ENCODE measurements around the gene IL1A. TPM values are rescaled to one million over a fixed set of nuclear protein-coding genes. Genes with fewer than 3 reads are reported as not detected.

The IL1A gene
- total RNA-seq, 1 experiment from 2014 or later = not detected

GRCh38 chr2:112764071-112765044 is 19.9 kb downstream of the IL1A start, which contains the start of gene CKAP2L:
CKAP2L (minus strand) TSS chr2:112764609; CDS start chr2:112764598, 11 bp downstream.
- peak; percentile 96 for DNase-seq (ENCODE audit: low spot score)

GRCh38 chr2:112762276-112762675 is 22.0 kb downstream of the IL1A start:
- DNase-seq (ENCODE audit: low spot score) = no peak

GRCh38 chr2:112760149-112760548 is 24.1 kb downstream of the IL1A start:
- no peak for DNase-seq (ENCODE audit: low spot score)

GRCh38 chr2:112758711-112759110 is 25.6 kb downstream of the IL1A start:
- DNase-seq (ENCODE audit: low spot score) = no peak

- no peak for DNase-seq (ENCODE audit: low spot score)
Measured at GRCh38 chr2:112757265-112757664, 27.0 kb downstream of the IL1A start.

- DNase-seq (ENCODE audit: low spot score) = no peak
Measured at GRCh38 chr2:112756207-112756606, 28.1 kb downstream of the IL1A start.

- no peak for DNase-seq (ENCODE audit: low spot score)
Measured at GRCh38 chr2:112755444-112755843, 28.8 kb downstream of the IL1A start.

GRCh38 chr2:112754564-112754963 is 29.7 kb downstream of the IL1A start:
- no peak for DNase-seq (ENCODE audit: low spot score)

- DNase-seq (ENCODE audit: low spot score) = no peak
Measured at GRCh38 chr2:112752667-112753066, 31.6 kb downstream of the IL1A start.

- DNase-seq (ENCODE audit: low spot score) = no peak
Measured at GRCh38 chr2:112751451-112752197, 32.7 kb downstream of the IL1A start.

- DNase-seq (ENCODE audit: low spot score) = no peak
Measured at GRCh38 chr2:112750560-112750843, 33.8 kb downstream of the IL1A start.

GRCh38 chr2:112749755-112750559 is 34.3 kb downstream of the IL1A start:
- DNase-seq (ENCODE audit: low spot score) = peak; percentile 81

GRCh38 chr2:112740527-112740926 is 43.8 kb downstream of the IL1A start:
- DNase-seq (ENCODE audit: low spot score) = no peak

GRCh38 chr2:112737542-112738232 is 46.6 kb downstream of the IL1A start:
- peak; percentile 31 for DNase-seq (ENCODE audit: low spot score)

- no peak for DNase-seq (ENCODE audit: low spot score)
Measured at GRCh38 chr2:112733871-112734270, 50.4 kb downstream of the IL1A start.

- no peak for DNase-seq (ENCODE audit: low spot score)
Measured at GRCh38 chr2:112733456-112733855, 50.8 kb downstream of the IL1A start.

GRCh38 chr2:112731479-112731878 is 52.8 kb downstream of the IL1A start:
- no peak for DNase-seq (ENCODE audit: low spot score)

GRCh38 chr2:112730791-112731190 is 53.5 kb downstream of the IL1A start:
- DNase-seq (ENCODE audit: low spot score) = no peak

GRCh38 chr2:112730216-112730615 is 54.1 kb downstream of the IL1A start:
- DNase-seq (ENCODE audit: low spot score) = no peak

GRCh38 chr2:112728378-112729175 is 55.7 kb downstream of the IL1A start:
- no peak for DNase-seq (ENCODE audit: low spot score)

GRCh38 chr2:112728029-112728362 is 56.3 kb downstream of the IL1A start:
- no peak for DNase-seq (ENCODE audit: low spot score)

Measured in HT-29 (cell line).